Hepatocyte (in vitro differentiated cells): ENCODE results near the gene PPME1.

Experiments
- CTCF ChIP-seq: fragments of 200-600 bp; sonication (generic); IDR thresholded peaks from 2 replicates; pipeline ENCODE4 v1.5.1; 2016; ENCODE audit warnings: antibody characterized with exemption, mild to moderate bottlenecking; ENCODE audit not compliant: poor library complexity
- EZH2 ChIP-seq: fragments of 200-600 bp; sonication (generic); IDR thresholded peaks from 2 replicates; pipeline ENCODE4 v1.6.1; 2016; ENCODE audit warnings: antibody characterized with exemption, mild to moderate bottlenecking, borderline replicate concordance
- EZH2phosphoT487 ChIP-seq: fragments of 200-600 bp; sonication (generic); IDR thresholded peaks from one replicate; pipeline ENCODE4 v1.6.1; 2018; ENCODE audit warnings: antibody characterized with exemption, mild to moderate bottlenecking, low read depth, moderate library complexity; ENCODE audit not compliant: unreplicated experiment, severe bottlenecking

- TF ChIP-seq CTCF: no peak
- TF ChIP-seq EZH2: no peak
- TF ChIP-seq EZH2phosphoT487: no peak
These were observed 26.5 kb upstream of the PPME1 start for GRCh38 chr11:74144592-74144991.
